PC-3 (cell line): ENCODE results near the gene ARL11. TPM values are rescaled to one million over a fixed set of nuclear protein-coding genes. Genes with fewer than 3 reads are reported as not detected.

Experiments used
- ATAC-seq: fragments of 200-7000 bp; cut with Tn5 transposase; 2 replicates; pipeline ENCODE4 v1.9.1; 2020; ENCODE audit warnings: mild to moderate bottlenecking, moderate library complexity
- BruUV-seq: library from RNA; stranded (reverse); fragments of 400-500 nt; replicated peaks from 2 replicates; lab custom pipeline; 2021; lab: Mats Ljungman, UMichigan
- CTCF ChIA-PET: fragments of 300-600 bp; sonication (Branson Sonifier 250); formaldehyde crosslinking; loops from one replicate; lab custom pipeline; 2022; ENCODE audit warnings: antibody characterized with exemption; lab: Charles Lee
- POLR2A ChIA-PET: fragments of 300-600 bp; sonication (Branson Sonifier 250); formaldehyde crosslinking; loops from one replicate; lab custom pipeline; 2022; ENCODE audit warnings: antibody characterized with exemption; ENCODE audit not compliant: unreplicated experiment; lab: Charles Lee
- DNase-seq: peaks from one replicate; pipeline ENCODE4 v3.0.0-alpha.2; 2015
- H2AFZ ChIP-seq: fragments of 300-600 bp; sonication (generic); 2 replicates; pipeline ENCODE4 v1.6.0; 2016; ENCODE audit warnings: antibody characterized with exemption, low read length
- H3F3A ChIP-seq: fragments of 300-600 bp; sonication (generic); one replicate; pipeline ENCODE4 v1.6.0; 2017; ENCODE audit warnings: antibody characterized with exemption, low read length, control low read depth, mild to moderate bottlenecking; ENCODE audit not compliant: unreplicated experiment
- H3K27ac ChIP-seq: fragments of 300-600 bp; sonication (generic); 2 replicates; pipeline ENCODE4 v1.5.1; 2016; ENCODE audit warnings: mild to moderate bottlenecking, low read length
- H3K27me3 ChIP-seq: fragments of 300-600 bp; sonication (generic); 2 replicates; pipeline ENCODE4 v1.6.1; 2016; ENCODE audit warnings: low read length, mixed read lengths
- H3K36me3 ChIP-seq: fragments of 300-600 bp; sonication (generic); 2 replicates; pipeline ENCODE4 v1.6.1; 2016; ENCODE audit warnings: low read depth, mixed run types, low read length, mixed read lengths
- H3K4me1 ChIP-seq: fragments of 300-600 bp; sonication (generic); 2 replicates; pipeline ENCODE4 v1.5.1; 2016; ENCODE audit warnings: low read length; ENCODE audit not compliant: insufficient read depth
- H3K4me2 ChIP-seq: fragments of 300-600 bp; sonication (generic); 2 replicates; pipeline ENCODE4 v1.6.0; 2016; ENCODE audit warnings: low read length
- H3K4me3 ChIP-seq: fragments of 300-600 bp; sonication (generic); 2 replicates; pipeline ENCODE4 v1.5.1; 2016; ENCODE audit warnings: mild to moderate bottlenecking, low read length, mixed read lengths
- H3K79me2 ChIP-seq: fragments of 300-600 bp; sonication (generic); 2 replicates; pipeline ENCODE4 v1.6.1; 2017; ENCODE audit warnings: low read length, mixed read lengths
- H3K9ac ChIP-seq: fragments of 300-600 bp; sonication (generic); 2 replicates; pipeline ENCODE4 v1.6.0; 2016; ENCODE audit warnings: mild to moderate bottlenecking, low read length
- H3K9me2 ChIP-seq: fragments of 300-600 bp; sonication (generic); replicated peaks from 2 replicates; pipeline ENCODE4 v1.6.1; 2016; ENCODE audit warnings: mixed run types, low read length, mixed read lengths
- H3K9me3 ChIP-seq: fragments of 300-600 bp; sonication (generic); 2 replicates; pipeline ENCODE4 v1.6.1; 2016; ENCODE audit warnings: low read length, mixed read lengths
- H4K20me1 ChIP-seq: fragments of 300-600 bp; sonication (generic); 2 replicates; pipeline ENCODE4 v1.6.1; 2016; ENCODE audit warnings: low read length, mixed read lengths
- CTCF ChIP-seq: fragments of 300-600 bp; sonication (generic); conservative IDR thresholded peaks from 2 replicates; pipeline ENCODE4 v1.5.1; 2017; ENCODE audit warnings: antibody characterized with exemption, low read depth, mild to moderate bottlenecking, low read length
- EZH2 ChIP-seq: fragments of 300-600 bp; sonication (generic); IDR thresholded peaks from one replicate; pipeline ENCODE4 v1.6.1; 2017; ENCODE audit warnings: antibody characterized with exemption, mild to moderate bottlenecking, low read length; ENCODE audit not compliant: unreplicated experiment
- EZH2phosphoT487 ChIP-seq: fragments of 300-600 bp; sonication (generic); IDR thresholded peaks from 2 replicates; pipeline ENCODE4 v1.6.1; 2018; ENCODE audit warnings: mild to moderate bottlenecking, antibody characterized with exemption, low read length, borderline replicate concordance
- intact Hi-C: fragments of 100-400 bp; cut with micrococcal nuclease; formaldehyde crosslinking; loops from 2 replicates; pipeline ENCODE4 v1.9.0; 2023
- total RNA-seq: library from RNA; depleted of rRNA; stranded (reverse); fragments of >200 nt; gene quantifications from 2 replicates; pipeline ENCODE4 v1.2.3, GENCODE V29; 2014

ARL11 gene
- total RNA-seq, 1 experiment from 2014 or later, result not detected

DNA sequence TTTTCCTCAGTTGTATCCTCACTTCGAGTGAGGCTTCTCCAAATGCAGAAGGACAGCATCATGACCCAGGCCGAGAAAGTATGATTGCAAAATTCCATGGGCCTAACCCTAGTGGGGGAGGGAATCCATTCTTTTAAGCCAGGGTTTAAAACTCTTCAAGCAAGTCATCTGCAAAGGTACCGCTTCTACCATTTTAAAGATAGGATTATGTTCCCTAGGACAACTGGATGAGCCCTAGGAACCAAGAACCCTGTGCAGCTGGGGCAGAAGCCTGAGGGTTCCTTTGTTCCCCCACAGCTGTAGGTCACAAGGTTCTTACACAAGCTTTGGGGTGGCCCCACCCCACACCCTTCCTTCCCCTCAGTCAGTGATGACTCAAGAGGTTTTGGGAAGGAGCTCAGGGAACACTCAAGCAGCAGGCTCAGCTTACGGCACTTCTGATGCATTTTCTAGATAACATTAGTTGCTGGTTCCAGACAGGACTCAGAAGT, 13.5 kb downstream of the ARL11 start:
- DNase-seq (peak; percentile 36), ATAC-seq (peak; percentile 77)
- Histone ChIP-seq H3K4me1 (peaks cover 4% of the 10 kb centered on the region; the same call in 1 of the 2 replicates), H3K79me2 (no peaks in the 10 kb centered on the region), H3K4me3 (no peak overlapping the region), H3K9me2 (no peaks in the 10 kb centered on the region), H2AFZ (peak overlapping the region; percentile 46), H4K20me1 (no peaks in the 10 kb centered on the region), H3K36me3 (no peaks in the 10 kb centered on the region), H3K9ac (no peak overlapping the region), H3K4me2 (no peak overlapping the region), H3K27ac (no peak overlapping the region), H3K9me3 (no peaks in the 10 kb centered on the region), H3K27me3 (no peaks in the 10 kb centered on the region), H3F3A (no peaks in the 10 kb centered on the region)
- POLR2A ChIA-PET, result interaction anchor here (0.7 kb wide), 1 partner anchor 140 kb away, joined by 4 read pairs; no protein-coding TSS in a partner anchor
- CTCF ChIA-PET, result no interaction called here
- TF ChIP-seq EZH2phosphoT487 (no peak), CTCF (no peak), EZH2 (no peak)
- intact Hi-C loops, result no loop called here
- BruUV-seq, result no TSS peak

DNA sequence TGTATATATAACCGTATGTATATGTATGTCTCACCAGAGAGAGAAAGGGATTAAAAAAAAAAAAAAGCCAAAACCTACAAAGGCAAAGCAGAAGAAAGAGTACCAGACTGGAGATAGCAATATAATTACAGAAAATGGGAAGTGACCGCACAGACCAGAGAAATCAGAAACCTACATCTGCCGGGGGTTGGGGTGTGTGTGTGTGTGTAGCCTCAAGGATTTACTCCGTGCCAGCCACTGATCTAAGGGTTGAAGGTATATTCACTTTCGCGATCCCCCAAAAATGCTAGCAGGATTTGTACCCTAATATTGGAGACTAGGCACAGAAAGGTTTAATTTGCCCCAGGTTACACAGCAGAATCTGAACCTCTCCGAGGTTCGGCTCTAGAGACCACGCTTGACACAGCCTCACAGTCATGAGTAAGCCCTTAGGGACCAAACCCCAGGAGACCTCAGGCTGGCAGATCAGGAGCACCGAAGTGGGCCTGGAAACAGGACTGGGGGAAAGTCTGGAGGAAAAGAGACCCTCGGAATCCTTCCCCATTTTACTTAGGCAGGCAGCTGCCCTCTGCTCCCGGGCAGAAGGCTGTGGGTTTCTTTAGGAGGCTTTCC, 14.8 kb downstream of the ARL11 start:
- Histone ChIP-seq H3K9me3 (no peaks in the 10 kb centered on the region), H4K20me1 (no peaks in the 10 kb centered on the region), H2AFZ (no peak overlapping the region), H3K4me2 (no peak overlapping the region), H3K9ac (no peak overlapping the region), H3F3A (no peaks in the 10 kb centered on the region), H3K9me2 (no peaks in the 10 kb centered on the region), H3K27ac (no peak overlapping the region), H3K4me3 (no peak overlapping the region), H3K79me2 (no peaks in the 10 kb centered on the region), H3K27me3 (no peaks in the 10 kb centered on the region), H3K4me1 (peaks cover 4% of the 10 kb centered on the region; the same call in 1 of the 2 replicates), H3K36me3 (no peaks in the 10 kb centered on the region)
- no peak for DNase-seq
- CTCF ChIA-PET, result no interaction called here
- ATAC-seq, result no peak
- TF ChIP-seq CTCF (no peak), EZH2 (no peak), EZH2phosphoT487 (no peak)
- no TSS peak for BruUV-seq
- POLR2A ChIA-PET, result no interaction called here
- intact Hi-C loops, result no loop called here

- DNase-seq (no peak), ATAC-seq (no peak)
- Histone ChIP-seq H3K4me3 (no peak overlapping the region), H3K27ac (no peak overlapping the region), H4K20me1 (no peaks in the 10 kb centered on the region), H3K4me1 (peaks cover 26% of the 10 kb centered on the region), H3F3A (no peaks in the 10 kb centered on the region), H3K27me3 (no peaks in the 10 kb centered on the region), H3K9ac (no peak overlapping the region), H2AFZ (no peak overlapping the region), H3K36me3 (no peaks in the 10 kb centered on the region), H3K9me3 (no peaks in the 10 kb centered on the region), H3K4me2 (no peak overlapping the region), H3K9me2 (no peaks in the 10 kb centered on the region), H3K79me2 (no peaks in the 10 kb centered on the region)
- intact Hi-C loops, result no loop called here
- no peak for TF ChIP-seq EZH2
- TF ChIP-seq EZH2phosphoT487, result no peak
- no peak for TF ChIP-seq CTCF
- CTCF ChIA-PET, result no interaction called here
- POLR2A ChIA-PET, result no interaction called here
- no TSS peak for BruUV-seq
These were observed 17.1 kb downstream of the ARL11 start for GRCh38 chr13:49645451-49645850.
